Naive thymus-derived CD4-positive, alpha-beta T cell (primary cell): ENCODE results near the gene COMT. TPM values are rescaled to one million over a fixed set of nuclear protein-coding genes. Genes with fewer than 3 reads are reported as not detected.
A peak's percentile ranks its signal among the peaks of the same experiment; 100 is the strongest.

ENCODE experiments used
- ATAC-seq: fragments of 150-1000 bp; cut with Tn5 transposase; 2 replicates; pipeline ENCODE4 v1.10.0; 2021; ENCODE audit warnings: mild to moderate bottlenecking, moderate library complexity
- CTCF ChIA-PET: fragments of 350-600 bp; sonication (Branson Sonifier 250); formaldehyde crosslinking; loops from one replicate; lab custom pipeline; 2021; ENCODE audit warnings: antibody characterized with exemption; lab: Charles Lee
- POLR2A ChIA-PET: fragments of 350-600 bp; sonication (Branson Sonifier 250); formaldehyde crosslinking; loops from one replicate; lab custom pipeline; 2021; ENCODE audit warnings: antibody characterized with exemption, inconsistent platforms; lab: Charles Lee
- DNase-seq, 9 donors: peaks; one replicate each; pipeline versions ENCODE4 v3.0.0 to v3.0.0-alpha.2; 2020 to 2022; ENCODE audit warnings: mixed read lengths in 1 of 9
- H3K27ac ChIP-seq: one replicate; pipeline ENCODE4 v1.7.0; 2013; ENCODE audit warnings: mild to moderate bottlenecking, low read depth, low read length, moderate library complexity
- H3K27me3 ChIP-seq, 2 donors: one replicate each; pipeline ENCODE4 v1.7.0; 2013; ENCODE audit warnings: low read length in 2 of 2, mild to moderate bottlenecking in 2 of 2, moderate library complexity in 2 of 2; ENCODE audit not compliant: control insufficient read depth in 2 of 2, insufficient read depth in 2 of 2
- H3K36me3 ChIP-seq, 3 experiments: 1 replicate in 2 of 3; 2 replicates in 1 of 3; pipeline ENCODE4 v1.7.0; 2013; ENCODE audit warnings: low read length in 3 of 3, mild to moderate bottlenecking in 3 of 3, moderate library complexity in 1 of 3; ENCODE audit not compliant: insufficient read depth in 3 of 3, control insufficient read depth in 2 of 3
- H3K4me1 ChIP-seq, 2 donors: one replicate each; pipeline ENCODE4 v1.7.0; 2013; ENCODE audit warnings: low read length in 2 of 2, mild to moderate bottlenecking in 2 of 2, moderate library complexity in 1 of 2; ENCODE audit not compliant: control insufficient read depth in 2 of 2, insufficient read depth in 2 of 2
- H3K4me3 ChIP-seq: 2 replicates; pipeline ENCODE4 v1.7.0; 2013; ENCODE audit warnings: mild to moderate bottlenecking, low read length
- H3K9me3 ChIP-seq, 3 experiments: 1 replicate in 2 of 3; 2 replicates in 1 of 3; pipeline ENCODE4 v1.7.0; 2013; ENCODE audit warnings: low read length in 3 of 3; ENCODE audit not compliant: control insufficient read depth in 2 of 3
- H3K27ac Mint-ChIP-seq, 9 donors: one replicate each; pipeline ENCODE4 v1.8.0; 2020 to 2022; ENCODE audit warnings: mixed read lengths in 9 of 9, mild to moderate bottlenecking in 8 of 9, moderate library complexity in 5 of 9, inconsistent platforms in 2 of 9
- H3K27me3 Mint-ChIP-seq, 5 donors: one replicate each; pipeline ENCODE4 v1.8.0; 2021 to 2022; ENCODE audit warnings: mixed read lengths in 5 of 5, mild to moderate bottlenecking in 1 of 5
- H3K36me3 Mint-ChIP-seq, 5 donors: one replicate each; pipeline ENCODE4 v1.8.0; 2020 to 2022; ENCODE audit warnings: mixed read lengths in 5 of 5, mild to moderate bottlenecking in 3 of 5, inconsistent platforms in 1 of 5
- H3K4me1 Mint-ChIP-seq, 7 donors: one replicate each; pipeline ENCODE4 v1.8.0; 2020 to 2022; ENCODE audit warnings: mixed read lengths in 7 of 7, mild to moderate bottlenecking in 3 of 7, inconsistent platforms in 1 of 7
- H3K4me3 Mint-ChIP-seq, 10 donors: one replicate each; pipeline ENCODE4 v1.8.0; 2020 to 2022; ENCODE audit warnings: mild to moderate bottlenecking in 10 of 10, mixed read lengths in 10 of 10, moderate library complexity in 6 of 10, inconsistent platforms in 2 of 10
- H3K9me3 Mint-ChIP-seq, 11 donors: one replicate each; pipeline ENCODE4 v1.8.0; 2020 to 2022; ENCODE audit warnings: mixed read lengths in 11 of 11, mild to moderate bottlenecking in 4 of 11, inconsistent platforms in 1 of 11, moderate library complexity in 1 of 11
- intact Hi-C, 2 donors: fragments of 100-400 bp; cut with micrococcal nuclease; formaldehyde crosslinking; loops; one replicate each; pipeline ENCODE4 v1.15.1; 2023
- polyA plus RNA-seq, 2 donors: library from polyadenylated mRNA; unstranded; fragments of 300-500 nt; fragmentation: Illumina TruSeq; gene quantifications; one replicate each; pipeline ENCODE4 v1.2.3, GENCODE V29; 2021
- total RNA-seq, 6 experiments: library from RNA in 5 of 6; stranded (reverse) in 5 of 6; gene quantifications; 1 replicate in 5 of 6; 2 replicates in 1 of 6; pipeline ENCODE4 v1.2.3 and lab custom pipeline; 2021 to 2026

The COMT gene
- total and polyA plus RNA-seq, 7 experiments from 2014 or later = 30.0 to 105 (median 56.0) TPM

DNA sequence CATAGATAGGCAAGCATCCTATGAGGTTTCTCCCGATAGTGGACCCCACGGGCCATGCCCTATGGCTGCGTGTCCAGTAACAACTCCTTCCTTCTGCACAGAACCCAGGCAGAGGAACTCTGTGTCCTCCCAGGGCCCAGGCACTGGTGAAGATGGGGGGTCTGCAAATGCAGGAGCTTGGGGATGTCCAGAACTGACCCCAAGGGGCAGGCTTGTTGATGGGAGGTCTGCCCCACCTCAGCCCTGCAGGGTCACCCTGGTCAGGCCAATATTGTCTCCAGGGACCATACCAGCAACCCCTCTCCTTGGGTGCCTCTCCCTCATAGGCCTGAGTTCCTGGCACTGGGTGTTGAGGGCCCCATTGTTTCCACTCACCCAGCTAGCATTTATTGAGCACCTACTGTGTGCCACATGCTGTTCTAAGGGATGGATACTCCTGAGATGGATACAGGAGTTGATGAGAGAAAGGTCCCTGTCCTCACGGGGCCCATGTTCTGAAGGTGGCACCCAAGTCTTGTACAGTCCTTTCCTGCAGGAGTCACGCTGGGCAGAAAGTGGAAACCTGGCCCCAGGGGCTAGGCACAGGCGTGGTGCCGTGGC is 26.4 kb downstream of the COMT start:
- Mint-ChIP-seq H3K4me1 (peaks cover 4 to 19% (median 11%) of the 10 kb centered on the region in 7 donors), H3K27ac (peak overlapping the region in 2 of 9 donors; percentile 10 to 42)
- DNase-seq = no peak

DNA sequence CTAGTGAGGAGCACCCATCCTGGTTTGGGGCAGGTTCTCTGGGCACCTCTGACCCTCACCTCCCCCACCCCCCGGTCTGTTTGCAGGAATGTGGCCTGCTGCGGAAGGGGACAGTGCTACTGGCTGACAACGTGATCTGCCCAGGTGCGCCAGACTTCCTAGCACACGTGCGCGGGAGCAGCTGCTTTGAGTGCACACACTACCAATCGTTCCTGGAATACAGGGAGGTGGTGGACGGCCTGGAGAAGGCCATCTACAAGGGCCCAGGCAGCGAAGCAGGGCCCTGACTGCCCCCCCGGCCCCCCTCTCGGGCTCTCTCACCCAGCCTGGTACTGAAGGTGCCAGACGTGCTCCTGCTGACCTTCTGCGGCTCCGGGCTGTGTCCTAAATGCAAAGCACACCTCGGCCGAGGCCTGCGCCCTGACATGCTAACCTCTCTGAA is 26.9 kb downstream of the COMT start:
- Mint-ChIP-seq H3K36me3 (peaks cover 0 to 11% (median 0%) of the 10 kb centered on the region in 5 donors), H3K4me3 (no peak overlapping the region), H3K27ac (no peak overlapping the region), H3K9me3 (no peaks in the 10 kb centered on the region), H3K4me1 (peaks cover 4 to 19% (median 11%) of the 10 kb centered on the region in 7 donors), H3K27me3 (no peaks in the 10 kb centered on the region)
- DNase-seq (no peak), ATAC-seq (no peak)
- Histone ChIP-seq H3K27me3 (no peaks in the 10 kb centered on the region), H3K36me3 (peaks cover 0 to 46% (median 0%) of the 10 kb centered on the region in 3 experiments), H3K9me3 (no peaks in the 10 kb centered on the region), H3K27ac (no peak overlapping the region), H3K4me1 (peaks cover 7 to 11% of the 10 kb centered on the region in 2 donors), H3K4me3 (no peak overlapping the region)
- POLR2A ChIA-PET = no interaction called here
- CTCF ChIA-PET = interaction anchor here (1.4 kb wide), 1 partner anchor 161 kb away, joined by 6 read pairs; no protein-coding TSS in a partner anchor
- intact Hi-C loops = no loop called here

More for the DNA sequence above, 26.4 kb downstream of the COMT start:
- POLR2A ChIA-PET = interaction anchor here (0.5 kb wide), 1 partner anchor 37 kb away, joined by 3 read pairs; no protein-coding TSS in a partner anchor
- no peaks in the 10 kb centered on the region for H3K9me3 ChIP-seq
- no peak overlapping the region for H3K4me3 ChIP-seq
- peaks cover 0 to 11% (median 0%) of the 10 kb centered on the region in 5 donors for H3K36me3 Mint-ChIP-seq
- peaks cover 7 to 11% of the 10 kb centered on the region in 2 donors for H3K4me1 ChIP-seq
- no peaks in the 10 kb centered on the region for H3K27me3 Mint-ChIP-seq
- H3K4me3 Mint-ChIP-seq = no peak overlapping the region
- H3K36me3 ChIP-seq = peaks cover 0 to 47% (median 0%) of the 10 kb centered on the region in 3 experiments
- H3K9me3 Mint-ChIP-seq = no peaks in the 10 kb centered on the region
- no peak overlapping the region for H3K27ac ChIP-seq
- ATAC-seq = no peak
- intact Hi-C loops = no loop called here
- CTCF ChIA-PET = no interaction called here
- no peaks in the 10 kb centered on the region for H3K27me3 ChIP-seq

DNA sequence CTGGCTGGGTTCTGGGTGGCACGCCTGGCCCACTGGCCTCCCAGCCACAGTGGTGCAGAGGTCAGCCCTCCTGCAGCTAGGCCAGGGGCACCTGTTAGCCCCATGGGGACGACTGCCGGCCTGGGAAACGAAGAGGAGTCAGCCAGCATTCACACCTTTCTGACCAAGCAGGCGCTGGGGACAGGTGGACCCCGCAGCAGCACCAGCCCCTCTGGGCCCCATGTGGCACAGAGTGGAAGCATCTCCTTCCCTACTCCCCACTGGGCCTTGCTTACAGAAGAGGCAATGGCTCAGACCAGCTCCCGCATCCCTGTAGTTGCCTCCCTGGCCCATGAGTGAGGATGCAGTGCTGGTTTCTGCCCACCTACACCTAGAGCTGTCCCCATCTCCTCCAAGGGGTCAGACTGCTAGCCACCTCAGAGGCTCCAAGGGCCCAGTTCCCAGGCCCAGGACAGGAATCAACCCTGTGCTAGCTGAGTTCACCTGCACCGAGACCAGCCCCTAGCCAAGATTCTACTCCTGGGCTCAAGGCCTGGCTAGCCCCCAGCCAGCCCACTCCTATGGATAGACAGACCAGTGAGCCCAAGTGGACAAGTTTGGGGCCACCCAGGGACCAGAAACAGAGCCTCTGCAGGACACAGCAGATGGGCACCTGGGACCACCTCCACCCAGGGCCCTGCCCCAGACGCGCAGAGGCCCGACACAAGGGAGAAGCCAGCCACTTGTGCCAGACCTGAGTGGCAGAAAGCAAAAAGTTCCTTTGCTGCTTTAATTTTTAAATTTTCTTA is 27.8 kb downstream of the COMT start:
- H3K4me1 Mint-ChIP-seq = peaks cover 4 to 23% (median 11%) of the 10 kb centered on the region in 7 donors
- H3K9me3 Mint-ChIP-seq = no peaks in the 10 kb centered on the region
- ChIA-PET POLR2A (interaction anchor here (0.6 kb wide), 1 partner anchor 28 kb away, joined by 4 read pairs; the partner anchor contains the start of genes COMT and TXNRD2), CTCF (interaction anchor here (0.6 to 1.4 kb wide), 2 partner anchors 22 to 161 kb away, joined by 5 to 6 read pairs; no protein-coding TSS in a partner anchor)
- Histone ChIP-seq H3K4me3 (no peak overlapping the region), H3K27ac (no peak overlapping the region), H3K27me3 (no peaks in the 10 kb centered on the region), H3K9me3 (no peaks in the 10 kb centered on the region), H3K4me1 (peaks cover 7 to 11% of the 10 kb centered on the region in 2 donors), H3K36me3 (peaks cover 0 to 37% (median 0%) of the 10 kb centered on the region in 3 experiments)
- no peak overlapping the region for H3K4me3 Mint-ChIP-seq
- peaks cover 0 to 11% (median 0%) of the 10 kb centered on the region in 5 donors for H3K36me3 Mint-ChIP-seq
- H3K27me3 Mint-ChIP-seq = no peaks in the 10 kb centered on the region
- intact Hi-C loops = no loop called here
- H3K27ac Mint-ChIP-seq = peak overlapping the region in 2 of 9 donors; percentile 10 to 45
- no peak for ATAC-seq
- no peak for DNase-seq

DNA sequence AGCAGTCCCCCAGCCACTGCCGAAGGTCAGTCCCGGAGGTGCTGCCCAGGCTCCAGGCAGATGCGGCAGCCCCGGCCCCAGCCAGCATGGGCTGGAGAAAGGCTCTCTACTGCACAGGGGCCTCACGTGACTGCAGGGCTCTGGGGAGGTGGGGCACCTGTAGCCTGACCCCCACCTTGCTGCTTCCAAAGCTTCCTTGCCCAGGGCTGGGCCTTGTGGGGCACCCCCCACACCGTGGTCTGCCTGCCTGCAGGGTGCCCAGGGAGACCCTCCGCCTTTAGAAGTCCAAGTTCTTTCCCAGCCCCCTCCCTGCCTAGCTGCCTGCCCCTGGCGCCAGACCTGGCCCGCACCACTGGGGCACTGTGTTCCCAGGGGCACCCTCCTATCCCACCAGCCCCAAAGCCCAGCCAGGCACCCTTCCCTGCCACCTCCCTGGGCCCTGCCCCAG is 28.5 kb downstream of the COMT start:
- no peaks in the 10 kb centered on the region for H3K27me3 Mint-ChIP-seq
- CTCF ChIA-PET = interaction anchor here (1.4 to 1.5 kb wide), 2 partner anchors 46 to 160 kb away, joined by 3 to 6 read pairs; no protein-coding TSS in a partner anchor
- H3K4me1 Mint-ChIP-seq = peaks cover 7 to 29% (median 12%) of the 10 kb centered on the region in 7 donors
- POLR2A ChIA-PET = no interaction called here
- no peak overlapping the region for H3K27ac ChIP-seq
- intact Hi-C loops = loop anchor here (1.0 to 5.0 kb wide), 5 partner anchors 43 to 187 kb away; partner anchors contain the start of genes RANBP1 (in 1 of the 2) and TRMT2A (in 1 of the 2)
- H3K4me3 Mint-ChIP-seq = no peak overlapping the region
- peak overlapping the region in 1 of 9 donors; percentile 32 for H3K27ac Mint-ChIP-seq
- no peaks in the 10 kb centered on the region for H3K27me3 ChIP-seq
- H3K4me3 ChIP-seq = no peak overlapping the region
- H3K36me3 ChIP-seq = peaks cover 0 to 31% (median 0%) of the 10 kb centered on the region in 3 experiments
- H3K9me3 ChIP-seq = no peaks in the 10 kb centered on the region
- H3K9me3 Mint-ChIP-seq = no peaks in the 10 kb centered on the region
- no peak for ATAC-seq
- peaks cover 7 to 11% of the 10 kb centered on the region in 2 donors for H3K4me1 ChIP-seq
- peaks cover 0 to 11% (median 0%) of the 10 kb centered on the region in 5 donors for H3K36me3 Mint-ChIP-seq
- DNase-seq = no peak

DNA sequence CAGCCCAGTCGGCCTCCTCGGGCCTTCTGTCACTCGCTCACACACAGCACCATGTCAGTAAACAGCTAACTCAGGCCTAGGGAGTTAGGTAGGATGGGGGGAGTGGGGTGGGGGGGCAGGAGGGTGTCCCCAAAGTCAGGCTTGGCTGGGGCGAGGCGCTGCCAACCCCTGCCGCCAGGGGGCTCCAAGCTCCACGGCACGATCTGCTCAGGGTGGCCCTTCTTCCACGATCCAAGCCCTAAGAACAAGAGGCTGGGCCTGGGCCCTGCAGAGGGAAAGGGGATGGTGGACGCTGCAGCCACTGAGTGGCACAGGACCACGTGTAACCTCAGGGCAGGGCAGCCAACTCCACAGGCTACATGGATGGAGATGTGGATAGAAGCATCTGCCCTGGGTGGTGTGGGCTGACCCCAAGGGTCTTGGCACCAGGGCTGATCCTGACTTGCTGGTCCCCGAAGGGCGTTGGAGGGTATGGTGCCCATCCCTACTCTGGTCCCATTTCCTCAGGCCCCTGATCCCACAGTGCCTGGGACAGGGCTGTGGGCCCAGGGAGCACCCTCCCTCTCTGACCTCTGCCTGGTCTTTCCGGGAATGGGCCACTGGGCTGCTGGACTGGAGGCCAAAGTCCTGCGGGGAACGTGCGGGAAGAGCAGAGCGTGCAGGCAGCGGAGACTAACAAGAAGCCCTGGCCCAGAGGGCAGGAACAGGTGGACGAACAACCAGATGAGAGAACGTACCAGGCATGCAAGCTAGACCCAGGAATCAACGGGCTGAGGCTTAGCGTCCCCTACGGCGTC is 29.1 kb downstream of the COMT start:
- POLR2A ChIA-PET = no interaction called here
- intact Hi-C loops = loop anchor here (1.0 to 5.0 kb wide), 5 partner anchors 43 to 187 kb away; partner anchors contain the start of genes RANBP1 (in 1 of the 2) and TRMT2A (in 1 of the 2)
- no peaks in the 10 kb centered on the region for H3K27me3 ChIP-seq
- no peaks in the 10 kb centered on the region for H3K9me3 ChIP-seq
- H3K27ac ChIP-seq = no peak overlapping the region
- DNase-seq (peak; percentile 59 to 83 (median 73)), ATAC-seq (peak; percentile 81)
- CTCF ChIA-PET = interaction anchor here (1.1 to 1.6 kb wide), 5 partner anchors 43 to 159 kb away, joined by 3 to 5 read pairs (median 4); no protein-coding TSS in a partner anchor
- Mint-ChIP-seq H3K27ac (peak overlapping the region in 2 of 9 donors; percentile 41), H3K4me1 (peaks cover 12 to 35% (median 13%) of the 10 kb centered on the region in 7 donors), H3K9me3 (no peaks in the 10 kb centered on the region), H3K27me3 (no peaks in the 10 kb centered on the region), H3K36me3 (peaks cover 0 to 11% (median 0%) of the 10 kb centered on the region in 5 donors), H3K4me3 (peak overlapping the region in 1 of 10 donors; percentile 52)
- peaks cover 0 to 30% (median 0%) of the 10 kb centered on the region in 3 experiments for H3K36me3 ChIP-seq
- peaks cover 7 to 11% of the 10 kb centered on the region in 2 donors for H3K4me1 ChIP-seq
- no peak overlapping the region for H3K4me3 ChIP-seq
